Progenitor cell of endocrine pancreas (in vitro differentiated cells): ENCODE results near the gene EZR. TPM values are rescaled to one million over a fixed set of nuclear protein-coding genes. Genes with fewer than 3 reads are reported as not detected.

Experiments used
- DNase-seq: peaks from one replicate; pipeline ENCODE4 v3.0.0; 2021; ENCODE audit warnings: low spot score; ENCODE audit not compliant: unreplicated experiment
- H3K27ac Mint-ChIP-seq: 2 replicates; pipeline ENCODE4 v1.8.0; 2021; ENCODE audit warnings: mild to moderate bottlenecking, moderate library complexity, mixed read lengths
- H3K27me3 Mint-ChIP-seq: 2 replicates; pipeline ENCODE4 v1.8.0; 2021; ENCODE audit warnings: mixed read lengths
- H3K36me3 Mint-ChIP-seq: 2 replicates; pipeline ENCODE4 v1.8.0; 2022; ENCODE audit warnings: mixed read lengths; ENCODE audit not compliant: insufficient read depth
- H3K4me1 Mint-ChIP-seq: 2 replicates; pipeline ENCODE4 v1.8.0; 2021; ENCODE audit warnings: low read depth, mixed read lengths
- H3K4me3 Mint-ChIP-seq: 2 replicates; pipeline ENCODE4 v1.8.0; 2021; ENCODE audit warnings: low read depth, mild to moderate bottlenecking, moderate library complexity, mixed read lengths
- H3K9me3 Mint-ChIP-seq: 2 replicates; pipeline ENCODE4 v1.8.0; 2021; ENCODE audit warnings: low read depth, mixed read lengths
- CTCF ChIP-seq: fragments of 200-600 bp; sonication (generic); IDR thresholded peaks from one replicate; pipeline ENCODE4 v1.5.0; 2021; ENCODE audit warnings: antibody characterized with exemption, mild to moderate bottlenecking; ENCODE audit not compliant: unreplicated experiment
- total RNA-seq: library from RNA; stranded (reverse); gene quantifications from 2 replicates; pipeline ENCODE4 v1.2.1, GENCODE V29; 2021

Gene EZR
- total RNA-seq, 1 donor from 2014 or later, result 258 TPM

- no peak for DNase-seq
- TF ChIP-seq CTCF, result no peak
- Mint-ChIP-seq H3K9me3 (peaks cover 7% of the 10 kb centered on the region), H3K27ac (peak overlapping the region; percentile 13), H3K36me3 (peaks cover 1% of the 10 kb centered on the region), H3K27me3 (no peaks in the 10 kb centered on the region), H3K4me1 (peaks cover 34% of the 10 kb centered on the region), H3K4me3 (no peak overlapping the region)
Measured at GRCh38 chr6:158847786-158848185, 28.6 kb upstream of the EZR start.

GRCh38 chr6:158847012-158847529 is 27.9 kb upstream of the EZR start:
- Mint-ChIP-seq H3K27ac (peak overlapping the region; percentile 88), H3K9me3 (peaks cover 9% of the 10 kb centered on the region), H3K27me3 (no peaks in the 10 kb centered on the region), H3K4me3 (no peak overlapping the region), H3K4me1 (peaks cover 35% of the 10 kb centered on the region), H3K36me3 (peaks cover 1% of the 10 kb centered on the region)
- no peak for TF ChIP-seq CTCF
- no peak for DNase-seq

- H3K4me3 Mint-ChIP-seq, result no peak overlapping the region
- H3K4me1 Mint-ChIP-seq, result peaks cover 19% of the 10 kb centered on the region
- no peak for DNase-seq
- H3K36me3 Mint-ChIP-seq, result peaks cover 1% of the 10 kb centered on the region
- H3K27me3 Mint-ChIP-seq, result no peaks in the 10 kb centered on the region
- H3K9me3 Mint-ChIP-seq, result peaks cover 13% of the 10 kb centered on the region
- no peak overlapping the region for H3K27ac Mint-ChIP-seq
- no peak for TF ChIP-seq CTCF
Measured at GRCh38 chr6:158843751-158844683, 24.8 kb upstream of the EZR start.

- no peak for TF ChIP-seq CTCF
- Mint-ChIP-seq H3K27me3 (no peaks in the 10 kb centered on the region), H3K4me3 (no peak overlapping the region), H3K27ac (no peak overlapping the region), H3K36me3 (no peaks in the 10 kb centered on the region), H3K4me1 (peaks cover 8% of the 10 kb centered on the region), H3K9me3 (peaks cover 13% of the 10 kb centered on the region)
- no peak for DNase-seq
Measured at GRCh38 chr6:158841358-158841757, 22.2 kb upstream of the EZR start.

- H3K36me3 Mint-ChIP-seq, result no peaks in the 10 kb centered on the region
- no peak for TF ChIP-seq CTCF
- H3K27ac Mint-ChIP-seq, result no peak overlapping the region
- peaks cover 8% of the 10 kb centered on the region for H3K9me3 Mint-ChIP-seq
- H3K27me3 Mint-ChIP-seq, result no peaks in the 10 kb centered on the region
- DNase-seq, result no peak
- peaks cover 9% of the 10 kb centered on the region for H3K4me1 Mint-ChIP-seq
- no peak overlapping the region for H3K4me3 Mint-ChIP-seq
Measured at GRCh38 chr6:158840465-158840864, 21.3 kb upstream of the EZR start.
